HG02840 (cell line): ENCODE data around the gene NAA60.

Source experiments
- ATAC-seq: cut with Tn5 transposase; IDR thresholded peaks from one replicate; pipeline ENCODE4 v1.9.1; 2021; ENCODE audit warnings: mild to moderate bottlenecking, moderate library complexity, moderate number of reproducible peaks; ENCODE audit not compliant: unreplicated experiment, low FRiP score

Gene NAA60

GRCh38 chr16:3443108-3444031 is at the start of gene NAA60, which contains the start of gene ZNF597:
TSS of gene NAA60 (plus strand) at chr16:3443680. CDS start at chr16:3476228, 32,548 bp downstream.
TSS of gene ZNF597 (minus strand) at chr16:3443504. CDS start at chr16:3443153, 351 bp downstream.
- ATAC-seq = peak; percentile 88

- ATAC-seq = no peak
Measured at GRCh38 chr16:3400446-3400778, 43.1 kb upstream of the NAA60 start.

GRCh38 chr16:3400779-3401688 is 42.4 kb upstream of the NAA60 start, which contains the start of the genes ZNF174 and ZSCAN32:
TSS of gene ZNF174 (plus strand) at chr16:3401215. CDS start at chr16:3402005, 790 bp downstream.
TSS of gene ZSCAN32 (minus strand) at chr16:3401004. CDS start at chr16:3397557, 3,447 bp downstream.
- ATAC-seq = peak; percentile 98

- no peak for ATAC-seq
Measured at GRCh38 chr16:3401719-3402397, 41.6 kb upstream of the NAA60 start.

- ATAC-seq = no peak
Measured at GRCh38 chr16:3408561-3409197, 34.8 kb upstream of the NAA60 start.

GRCh38 chr16:3413730-3414379 is 29.6 kb upstream of the NAA60 start:
- no peak for ATAC-seq

- ATAC-seq = no peak
Measured at GRCh38 chr16:3431779-3432219, 11.7 kb upstream of the NAA60 start.

- no peak for ATAC-seq
Measured at GRCh38 chr16:3434373-3434772, 9.1 kb upstream of the NAA60 start.

- no peak for ATAC-seq
Measured at GRCh38 chr16:3439637-3440036, 3.8 kb upstream of the NAA60 start.

GRCh38 chr16:3444032-3444388 is 530 bp downstream of the NAA60 start:
- no peak for ATAC-seq

- ATAC-seq = no peak
Measured at GRCh38 chr16:3454093-3454492, 10.6 kb downstream of the NAA60 start.

GRCh38 chr16:3454631-3455147 is 11.2 kb downstream of the NAA60 start:
- ATAC-seq = no peak

- peak; percentile 70 for ATAC-seq
Measured at GRCh38 chr16:3457434-3458252, 14.2 kb downstream of the NAA60 start.

GRCh38 chr16:3458278-3458851 is 14.9 kb downstream of the NAA60 start:
- ATAC-seq = peak; percentile 17

- ATAC-seq = no peak
Measured at GRCh38 chr16:3458852-3459361, 15.4 kb downstream of the NAA60 start.

GRCh38 chr16:3459401-3460090 is 16.1 kb downstream of the NAA60 start:
- ATAC-seq = no peak

- no peak for ATAC-seq
Measured at GRCh38 chr16:3460121-3460520, 16.6 kb downstream of the NAA60 start.
